GM12872 (cell line): ENCODE results near the gene TRIM28.

Experiments used
- TF ChIP-seq, protein P1 (sequence below): IDR thresholded peaks from 3 replicates; pipeline ENCODE4 v1.5.1; 2011; ENCODE audit warnings: low read depth, mild to moderate bottlenecking, low read length, moderate library complexity; ENCODE audit not compliant: insufficient read depth

Gene TRIM28

DNA sequence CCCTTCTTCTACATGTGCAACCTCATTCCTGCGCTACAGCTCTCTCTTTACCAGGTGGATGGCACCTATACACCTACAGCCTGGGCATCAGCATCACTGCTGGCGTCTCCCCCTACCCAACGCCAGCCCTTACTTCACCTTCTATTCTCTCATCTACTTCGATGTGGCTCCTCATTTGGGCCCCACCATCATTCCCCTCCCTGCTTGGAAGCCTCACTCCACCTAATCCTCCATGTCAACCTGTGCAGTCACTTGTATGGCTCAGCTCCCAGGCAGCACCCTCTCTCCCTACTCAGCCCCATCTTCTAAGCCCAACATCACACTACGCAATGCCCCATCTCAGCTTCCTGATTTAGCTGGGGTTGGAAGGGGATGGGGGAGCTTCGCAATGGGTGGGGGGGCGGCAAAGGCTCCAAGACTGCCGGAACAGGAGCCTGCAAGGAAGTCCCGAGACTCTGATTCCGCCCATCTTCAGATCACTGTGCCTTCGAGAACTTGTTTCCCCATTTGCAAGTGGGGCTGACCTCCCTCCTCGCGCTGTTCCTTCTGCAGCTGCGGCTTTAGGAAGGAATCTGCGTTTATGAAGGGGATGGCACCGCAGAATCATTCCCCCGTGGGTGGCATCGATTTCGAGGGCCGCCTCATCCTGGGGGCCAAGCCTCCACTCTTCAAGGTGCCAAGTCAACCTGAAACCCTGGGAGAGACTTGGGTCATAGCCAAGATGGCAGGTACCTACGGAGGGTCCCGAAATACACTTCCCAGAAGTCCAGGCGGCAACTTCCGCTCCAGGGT lies 28.4 kb downstream of the TRIM28 start:
- TF ChIP-seq, protein P1, sequence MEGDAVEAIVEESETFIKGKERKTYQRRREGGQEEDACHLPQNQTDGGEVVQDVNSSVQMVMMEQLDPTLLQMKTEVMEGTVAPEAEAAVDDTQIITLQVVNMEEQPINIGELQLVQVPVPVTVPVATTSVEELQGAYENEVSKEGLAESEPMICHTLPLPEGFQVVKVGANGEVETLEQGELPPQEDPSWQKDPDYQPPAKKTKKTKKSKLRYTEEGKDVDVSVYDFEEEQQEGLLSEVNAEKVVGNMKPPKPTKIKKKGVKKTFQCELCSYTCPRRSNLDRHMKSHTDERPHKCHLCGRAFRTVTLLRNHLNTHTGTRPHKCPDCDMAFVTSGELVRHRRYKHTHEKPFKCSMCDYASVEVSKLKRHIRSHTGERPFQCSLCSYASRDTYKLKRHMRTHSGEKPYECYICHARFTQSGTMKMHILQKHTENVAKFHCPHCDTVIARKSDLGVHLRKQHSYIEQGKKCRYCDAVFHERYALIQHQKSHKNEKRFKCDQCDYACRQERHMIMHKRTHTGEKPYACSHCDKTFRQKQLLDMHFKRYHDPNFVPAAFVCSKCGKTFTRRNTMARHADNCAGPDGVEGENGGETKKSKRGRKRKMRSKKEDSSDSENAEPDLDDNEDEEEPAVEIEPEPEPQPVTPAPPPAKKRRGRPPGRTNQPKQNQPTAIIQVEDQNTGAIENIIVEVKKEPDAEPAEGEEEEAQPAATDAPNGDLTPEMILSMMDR: no peak

DNA sequence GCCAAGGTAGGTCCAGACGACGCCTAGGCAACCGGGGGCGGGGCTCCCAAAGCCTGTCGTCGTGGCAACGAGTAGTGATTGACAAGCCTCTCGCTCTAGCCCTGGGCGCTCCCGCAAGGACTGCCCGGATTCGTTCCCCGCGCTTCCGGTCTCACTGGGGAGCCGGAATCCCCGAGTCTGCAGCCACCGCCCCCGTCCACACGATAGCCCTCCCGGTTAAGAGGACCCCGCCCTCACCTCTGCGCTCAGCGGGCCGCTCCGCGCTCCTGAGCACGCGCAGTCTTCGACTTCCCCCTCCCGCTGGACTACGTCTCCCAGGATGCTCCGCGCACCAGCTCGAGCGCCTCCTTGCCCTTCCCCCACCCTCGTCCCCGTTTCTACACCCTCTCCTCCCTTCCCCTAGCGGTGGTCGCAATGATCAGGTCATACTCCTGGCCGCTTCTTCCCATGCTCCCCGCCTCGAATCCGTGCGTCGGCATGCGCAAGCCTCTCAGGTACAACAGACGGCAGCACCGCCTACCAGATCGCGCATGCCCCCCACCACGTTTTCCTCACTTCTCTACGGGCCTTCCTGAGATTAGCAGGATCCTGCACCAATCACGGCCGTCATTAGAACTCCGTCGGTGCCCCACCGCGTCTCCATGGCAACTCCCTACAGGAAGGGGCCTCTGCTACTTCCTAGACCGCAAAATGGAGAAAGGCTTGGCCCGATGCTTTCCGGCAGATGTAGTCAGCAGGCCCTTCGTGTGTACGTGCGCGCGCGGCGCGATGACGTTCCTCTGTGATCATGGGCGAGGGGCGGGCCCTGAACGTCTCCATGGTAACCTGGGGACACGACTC lies 29.2 kb downstream of the TRIM28 start, which contains the start of gene MZF1:
Gene MZF1 (minus strand): TSS at position 518 of the 840 bp plus-strand sequence. CDS start 1,946 bp downstream, outside the sequence.
- TF ChIP-seq, protein P1: peak; percentile 13; the same call in 1 of the 3 replicates

DNA sequence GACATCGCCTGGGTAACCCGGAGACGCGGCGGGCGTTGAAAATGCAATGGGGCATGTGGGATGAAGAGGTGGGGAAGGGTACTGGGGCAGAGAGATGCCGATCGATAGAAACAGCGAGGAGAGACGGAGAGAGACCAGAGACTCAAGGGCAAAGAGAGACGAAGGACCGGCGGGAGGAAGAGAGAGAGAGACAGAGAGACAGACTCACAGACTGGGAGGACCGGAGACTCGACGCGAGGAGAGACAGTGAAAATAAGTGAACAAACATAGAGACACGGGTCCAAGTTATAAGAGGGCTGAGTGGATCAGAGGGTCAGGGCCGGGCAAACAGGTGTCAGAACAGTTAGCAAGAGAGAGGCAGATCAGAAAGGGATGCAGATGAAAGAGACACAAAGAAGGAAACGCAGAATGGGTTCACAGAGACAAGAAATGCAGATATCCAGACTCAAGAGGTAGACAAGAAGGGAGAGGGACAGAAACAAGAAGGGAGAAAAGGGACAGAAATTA lies 29.8 kb downstream of the TRIM28 start:
- TF ChIP-seq, protein P1: no peak

DNA sequence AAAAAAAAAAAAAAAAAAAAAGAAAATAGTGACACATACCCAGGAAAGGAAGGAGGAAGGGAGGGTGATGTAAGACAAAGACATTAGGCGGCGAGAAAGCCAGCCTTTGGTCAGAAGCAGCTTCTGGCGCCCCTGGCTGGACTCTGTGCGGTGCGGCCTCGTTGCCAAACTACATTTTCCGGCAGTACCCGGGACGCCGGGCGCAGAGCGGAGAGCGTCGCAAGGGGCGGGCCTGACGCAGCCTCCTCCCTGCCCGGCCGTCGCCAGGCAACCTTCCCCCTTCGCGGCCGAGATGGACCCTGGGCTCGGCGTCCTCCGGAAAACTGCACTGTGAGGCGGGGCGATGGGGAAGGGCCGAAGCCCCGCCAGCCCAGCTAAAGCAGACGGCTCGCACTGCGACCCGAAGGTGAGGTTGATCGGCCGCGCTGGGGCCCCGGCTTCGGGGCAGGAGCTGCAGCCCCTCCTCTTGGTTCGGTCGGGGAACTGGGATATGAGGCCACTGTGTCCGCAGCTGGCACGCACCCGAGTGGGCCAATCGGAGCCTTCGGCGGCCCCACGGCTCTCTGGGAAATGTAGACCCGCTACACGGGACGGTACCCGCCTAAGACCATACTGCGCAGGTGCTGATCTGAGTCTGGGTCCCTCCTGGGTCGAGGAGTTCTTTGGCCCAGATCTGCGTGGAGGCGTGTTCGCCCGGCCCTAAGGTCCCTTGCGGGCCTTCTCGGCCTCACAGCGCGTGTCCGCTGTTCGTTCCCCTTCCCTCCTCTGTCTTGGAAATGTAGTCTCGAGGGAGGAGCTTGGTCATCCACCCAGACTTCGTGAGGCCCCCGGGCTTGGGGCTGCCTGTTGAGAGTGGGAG lies 31.5 kb downstream of the TRIM28 start:
- TF ChIP-seq, protein P1: peak; percentile 1; the same call in 1 of the 3 replicates

DNA sequence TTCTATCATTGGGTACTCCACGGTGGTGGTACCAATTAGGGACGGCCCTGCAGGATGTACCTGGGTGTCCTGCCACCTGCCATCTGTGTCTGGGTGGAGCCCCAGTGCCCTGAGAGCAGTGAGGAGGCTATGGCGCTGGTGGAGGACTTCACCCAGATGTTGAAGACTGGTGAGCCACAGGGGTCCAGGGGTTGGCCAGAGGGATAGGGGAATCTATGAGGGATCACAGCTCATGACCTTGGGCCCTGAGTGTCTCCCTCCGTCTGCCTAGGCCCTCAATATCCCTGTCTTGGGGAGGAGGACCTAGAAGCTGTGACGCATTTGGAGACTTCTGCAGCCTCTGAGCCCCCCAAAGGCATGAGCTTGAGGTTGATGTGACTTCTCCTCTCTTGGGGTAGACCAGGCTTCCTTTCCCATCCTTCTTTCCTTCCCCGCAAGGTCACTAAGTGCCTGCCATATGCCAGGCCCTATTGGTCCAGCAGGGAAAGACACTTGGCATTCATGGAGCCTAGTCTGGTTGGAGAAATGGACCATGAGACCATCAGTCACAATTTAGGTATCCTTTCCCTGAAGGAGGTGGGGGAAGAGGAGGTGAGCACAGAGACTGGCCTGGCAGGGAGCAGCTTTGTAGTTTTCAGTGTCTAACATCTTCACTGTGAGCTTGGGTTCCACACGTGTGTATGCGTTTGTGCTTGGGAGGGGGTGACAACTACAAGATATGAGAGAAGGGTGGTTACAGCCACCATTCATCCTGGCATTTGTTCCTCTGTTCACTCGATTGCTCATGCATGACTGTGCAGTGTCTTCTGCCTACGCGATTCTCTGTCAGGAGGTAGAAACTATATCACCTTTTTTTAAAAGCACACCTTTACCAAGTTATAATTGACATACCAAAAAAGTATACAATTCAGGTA lies 34.4 kb downstream of the TRIM28 start:
- TF ChIP-seq, protein P1: no peak

DNA sequence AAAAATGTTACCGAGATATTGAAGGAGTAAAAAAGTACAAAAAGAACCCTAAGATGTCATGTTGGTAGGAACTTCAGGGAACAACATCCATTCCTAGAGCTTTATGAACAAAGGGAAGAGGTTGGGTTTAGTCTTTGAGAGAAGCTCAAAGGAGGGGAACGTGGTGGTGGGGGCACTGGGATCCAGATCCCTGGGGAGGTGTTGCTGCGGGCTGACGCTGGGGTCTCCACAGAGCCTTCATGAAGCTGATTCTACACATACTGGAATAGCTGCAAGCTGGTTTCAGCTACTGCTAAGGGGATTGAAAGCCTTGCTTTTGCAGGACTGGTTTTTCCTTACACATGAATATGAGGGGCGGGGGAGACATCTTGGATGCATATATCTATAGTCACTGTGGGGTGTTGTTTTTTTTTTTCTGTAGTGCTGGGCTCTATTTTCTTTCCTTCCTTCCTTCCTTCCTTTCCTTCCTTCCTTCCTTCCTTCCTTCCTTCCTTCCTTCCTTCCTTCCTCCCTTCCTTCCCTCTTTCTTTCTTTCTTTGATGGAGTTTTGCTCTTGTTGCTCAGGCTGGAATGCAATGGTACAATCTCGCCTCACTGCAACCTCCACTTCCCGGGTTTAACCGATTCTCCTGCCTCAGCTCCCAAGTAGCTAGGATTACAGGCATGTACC lies 35.7 kb downstream of the TRIM28 start:
- TF ChIP-seq, protein P1: no peak
